ENCODE results near the gene AIG1.

GRCh38 chr6:143068001-143068400, 7.3 kb downstream of the AIG1 start:
- TF ChIP-seq CTCF (IDR thresholded peaks at IDR 0.05) (no peak), POLR2A (IDR thresholded peaks at IDR 0.05) (no peak)

All from body of pancreas (tissue), 4 donors.